ENCODE data around the gene DAPK3.
"Not testable (repeated sequence)": the region's sequence is repeated elsewhere in the genome, so short reads cannot be mapped to it uniquely, and the experiment has no call there.

The DAPK3 gene

DNA sequence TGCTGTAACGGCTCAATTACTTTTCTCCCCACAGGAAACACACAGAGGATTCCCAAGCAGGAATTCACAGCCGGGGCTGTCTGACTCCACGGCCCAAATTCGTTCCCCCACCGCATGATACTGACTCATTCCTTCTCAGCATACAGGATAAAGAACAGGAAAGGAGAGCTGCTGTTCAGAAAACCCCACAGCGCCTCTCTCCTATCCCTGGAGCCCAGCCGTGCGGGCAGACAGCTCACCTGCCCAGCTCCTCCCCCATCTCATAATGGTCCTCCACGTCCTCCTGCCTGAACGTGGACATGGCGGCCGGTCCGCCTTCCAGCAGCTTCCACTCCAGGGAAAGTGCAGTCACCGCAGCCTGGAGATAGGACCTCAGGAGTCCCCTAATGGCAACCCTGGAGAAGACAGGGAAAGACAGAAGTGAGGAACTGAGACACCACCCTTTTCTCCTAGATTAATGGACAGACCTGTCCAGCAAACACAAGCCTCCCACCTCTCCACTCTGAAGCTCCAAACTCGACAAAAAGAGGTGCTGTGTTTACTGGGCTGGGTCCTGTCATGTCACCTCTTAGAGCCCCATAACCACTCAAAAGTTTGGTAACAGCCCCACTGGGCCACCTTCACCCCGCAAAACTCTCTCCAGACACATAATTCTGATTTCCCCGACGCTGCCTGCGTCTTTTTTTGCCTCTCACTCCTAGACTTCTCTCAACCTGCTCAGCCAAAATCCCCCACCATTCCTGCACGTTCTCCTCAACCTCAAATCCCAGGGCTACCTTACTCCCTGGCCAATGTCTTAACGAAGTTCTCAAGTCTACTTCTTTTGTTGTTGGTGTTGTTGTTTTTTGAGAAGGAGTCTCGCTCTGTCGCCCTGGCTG, 1.2 kb downstream of the DAPK3 start:
- Histone ChIP-seq H3K9ac (ENCODE audit: low read length) (peak overlapping the region; percentile 93), H4K20me1 (ENCODE audit: insufficient read depth, low read length) (no peaks in the 10 kb centered on the region), H2AFZ (ENCODE audit: low read length) (no peak overlapping the region), H3K9me3 (ENCODE audit: low read length) (no peaks in the 10 kb centered on the region), H3K4me2 (ENCODE audit: low read length) (peak overlapping the region; percentile 91), H3K27me3 (ENCODE audit: insufficient read depth, low read length) (no peaks in the 10 kb centered on the region), H3K36me3 (ENCODE audit: insufficient read depth, low read length) (peaks cover 36% of the 10 kb centered on the region), H3K9me2 (ENCODE audit: low read depth, low read length) (no peaks in the 10 kb centered on the region), H3K4me3 (ENCODE audit: low read depth, low read length, poor library complexity, severe bottlenecking) (peak overlapping the region; percentile 91), H3K27ac (ENCODE audit: low read depth, low read length, poor library complexity, severe bottlenecking) (no peak overlapping the region), H3K79me2 (ENCODE audit: insufficient read depth, low read length) (peaks cover 6% of the 10 kb centered on the region), H3F3A (ENCODE audit: insufficient read depth, low read length) (no peaks in the 10 kb centered on the region; the same call in 1 of the 2 replicates), H3K4me1 (ENCODE audit: insufficient read depth, low read length, severe bottlenecking) (peaks cover 16% of the 10 kb centered on the region)
- no peak for TF ChIP-seq EZH2 (IDR thresholded peaks at IDR 0.05; ENCODE audit: borderline replicate concordance, low read length)
- TF ChIP-seq, protein P1, sequence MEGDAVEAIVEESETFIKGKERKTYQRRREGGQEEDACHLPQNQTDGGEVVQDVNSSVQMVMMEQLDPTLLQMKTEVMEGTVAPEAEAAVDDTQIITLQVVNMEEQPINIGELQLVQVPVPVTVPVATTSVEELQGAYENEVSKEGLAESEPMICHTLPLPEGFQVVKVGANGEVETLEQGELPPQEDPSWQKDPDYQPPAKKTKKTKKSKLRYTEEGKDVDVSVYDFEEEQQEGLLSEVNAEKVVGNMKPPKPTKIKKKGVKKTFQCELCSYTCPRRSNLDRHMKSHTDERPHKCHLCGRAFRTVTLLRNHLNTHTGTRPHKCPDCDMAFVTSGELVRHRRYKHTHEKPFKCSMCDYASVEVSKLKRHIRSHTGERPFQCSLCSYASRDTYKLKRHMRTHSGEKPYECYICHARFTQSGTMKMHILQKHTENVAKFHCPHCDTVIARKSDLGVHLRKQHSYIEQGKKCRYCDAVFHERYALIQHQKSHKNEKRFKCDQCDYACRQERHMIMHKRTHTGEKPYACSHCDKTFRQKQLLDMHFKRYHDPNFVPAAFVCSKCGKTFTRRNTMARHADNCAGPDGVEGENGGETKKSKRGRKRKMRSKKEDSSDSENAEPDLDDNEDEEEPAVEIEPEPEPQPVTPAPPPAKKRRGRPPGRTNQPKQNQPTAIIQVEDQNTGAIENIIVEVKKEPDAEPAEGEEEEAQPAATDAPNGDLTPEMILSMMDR (IDR thresholded peaks at IDR 0.05; ENCODE audit: low read length) = no peak

DNA sequence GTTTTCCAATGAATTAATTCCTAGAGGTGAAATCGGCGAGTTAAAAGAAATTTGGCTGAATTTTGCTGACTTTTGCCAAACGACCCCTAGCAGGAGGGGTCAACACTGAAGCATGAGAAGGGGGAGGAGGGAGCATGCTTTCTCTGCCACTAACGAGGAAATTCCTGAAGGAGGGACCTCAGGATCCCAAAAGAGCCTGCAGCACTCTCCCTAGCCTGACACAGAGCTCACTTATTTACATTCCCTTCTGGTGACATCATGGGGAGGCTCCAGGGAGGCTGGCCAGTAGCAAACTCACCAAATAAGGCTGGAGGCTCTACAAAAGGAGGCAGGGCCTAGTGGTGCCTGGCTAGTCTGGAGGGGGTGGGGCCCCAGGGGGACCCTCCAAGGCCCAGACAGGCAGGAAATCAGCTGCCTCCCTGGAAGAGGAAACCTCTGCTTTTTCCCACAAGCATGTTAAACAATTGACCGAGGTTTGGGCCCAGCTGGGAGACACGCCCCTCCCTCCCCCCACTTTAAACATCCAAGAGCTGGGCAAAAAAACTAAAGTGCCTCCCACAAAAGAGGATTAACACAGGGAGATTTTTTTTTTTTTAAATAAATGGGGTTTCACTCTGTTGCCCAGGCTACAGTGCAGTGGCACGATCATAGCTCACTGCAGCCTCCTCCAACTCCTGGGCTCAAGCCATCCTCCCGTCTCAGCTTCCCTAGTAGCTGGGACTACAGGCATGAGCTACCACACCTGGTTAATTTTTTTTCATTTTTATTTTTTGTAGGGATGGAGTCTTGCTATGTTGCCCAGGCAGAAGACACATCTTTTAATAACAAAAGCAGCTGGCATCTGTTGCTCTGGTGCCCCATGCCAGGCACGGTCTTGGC, 2.1 kb downstream of the DAPK3 start:
- Histone ChIP-seq H3K27ac (ENCODE audit: low read depth, low read length, poor library complexity, severe bottlenecking) (no peak overlapping the region), H3K4me3 (ENCODE audit: low read depth, low read length, poor library complexity, severe bottlenecking) (peak overlapping the region; percentile 91), H3K4me2 (ENCODE audit: low read length) (no peak overlapping the region)

DNA sequence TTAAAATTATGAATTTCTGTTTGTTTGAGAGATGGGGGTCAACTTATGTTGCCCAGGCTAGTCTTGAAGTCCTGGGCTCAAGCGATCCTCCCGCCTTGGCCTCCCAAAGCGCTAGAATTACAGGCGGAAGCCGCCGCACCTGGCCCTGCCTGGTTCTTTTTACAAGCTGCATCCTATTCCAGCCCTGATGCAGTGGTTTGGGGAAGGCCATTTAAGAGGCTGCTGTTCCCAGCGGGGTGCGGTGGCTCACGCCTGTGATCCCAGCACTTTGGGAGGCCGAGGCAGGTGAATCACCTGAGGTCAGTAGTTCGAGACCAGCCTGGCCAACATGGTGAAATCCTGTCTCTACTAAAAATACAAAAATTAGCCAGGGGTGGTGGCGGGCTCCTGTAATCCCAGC, 2.9 kb downstream of the DAPK3 start:
- not testable (repeated sequence) for H3K9me3 ChIP-seq (ENCODE audit: low read length); H3K27ac ChIP-seq (ENCODE audit: low read depth, low read length, poor library complexity, severe bottlenecking); H3F3A ChIP-seq (ENCODE audit: insufficient read depth, low read length); H3K9me2 ChIP-seq (ENCODE audit: low read depth, low read length); H3K79me2 ChIP-seq (ENCODE audit: insufficient read depth, low read length); H3K27me3 ChIP-seq (ENCODE audit: insufficient read depth, low read length); H2AFZ ChIP-seq (ENCODE audit: low read length); H3K4me3 ChIP-seq (ENCODE audit: low read depth, low read length, poor library complexity, severe bottlenecking); H3K4me2 ChIP-seq (ENCODE audit: low read length); H4K20me1 ChIP-seq (ENCODE audit: insufficient read depth, low read length); H3K9ac ChIP-seq (ENCODE audit: low read length)
- Histone ChIP-seq H3K4me1 (ENCODE audit: insufficient read depth, low read length, severe bottlenecking) (peaks cover 16% of the 10 kb centered on the region), H3K36me3 (ENCODE audit: insufficient read depth, low read length) (peaks cover 50% of the 10 kb centered on the region)

More for the DNA sequence above, 2.1 kb downstream of the DAPK3 start:
- H3K9ac ChIP-seq (ENCODE audit: low read length) = no peak overlapping the region
- TF ChIP-seq EZH2 (IDR thresholded peaks at IDR 0.05; ENCODE audit: borderline replicate concordance, low read length) = no peak
- TF ChIP-seq, protein P1 (IDR thresholded peaks at IDR 0.05; ENCODE audit: low read length) = no peak
- peaks cover 16% of the 10 kb centered on the region for H3K4me1 ChIP-seq (ENCODE audit: insufficient read depth, low read length, severe bottlenecking)
- no peaks in the 10 kb centered on the region for H3K9me2 ChIP-seq (ENCODE audit: low read depth, low read length)
- peaks cover 42% of the 10 kb centered on the region for H3K36me3 ChIP-seq (ENCODE audit: insufficient read depth, low read length)
- H3K9me3 ChIP-seq (ENCODE audit: low read length) = no peaks in the 10 kb centered on the region
- no peaks in the 10 kb centered on the region for H3K27me3 ChIP-seq (ENCODE audit: insufficient read depth, low read length)
- H2AFZ ChIP-seq (ENCODE audit: low read length) = no peak overlapping the region
- no peaks in the 10 kb centered on the region; the same call in 1 of the 2 replicates for H3F3A ChIP-seq (ENCODE audit: insufficient read depth, low read length)
- H4K20me1 ChIP-seq (ENCODE audit: insufficient read depth, low read length) = no peaks in the 10 kb centered on the region
- peaks cover 6% of the 10 kb centered on the region for H3K79me2 ChIP-seq (ENCODE audit: insufficient read depth, low read length)

All from OCI-LY1 (cell line).